Measurements from ENCODE around the gene YES1. TPM values are rescaled to one million over a fixed set of nuclear protein-coding genes. Genes with fewer than 3 reads are reported as not detected.

The YES1 gene
- total and polyA plus RNA-seq, 2 of the 13 experiments (the other 11 are each of a cell fraction or from before 2014, with no cell fraction given) = 17.2 to 70.8 TPM

GRCh38 chr18:711657-712400 is 100.2 kb downstream of the YES1 start (continued):
- TF ChIP-seq AFF4 (CRISPR knock-in tag; IDR thresholded peaks at IDR 0.05) (no peak), ZFY (CRISPR knock-in tag; IDR thresholded peaks at IDR 0.05) (no peak), MLLT10 (CRISPR knock-in tag; IDR thresholded peaks at IDR 0.05) (no peak), SP4 (CRISPR knock-in tag; IDR thresholded peaks at IDR 0.05) (no peak), TBP (CRISPR knock-in tag; IDR thresholded peaks at IDR 0.05) (no peak), PRDM4 (CRISPR knock-in tag; IDR thresholded peaks at IDR 0.05; ENCODE audit: borderline replicate concordance) (no peak), MXI1 (IDR thresholded peaks at IDR 0.05; ENCODE audit: borderline replicate concordance, low read depth, low read length) (no peak), HOXA7 (CRISPR knock-in tag; IDR thresholded peaks at IDR 0.05) (0 out of 2 replicates have a peak, but pooled peaks have one; percentile 35), ZNF558 (CRISPR knock-in tag; IDR thresholded peaks at IDR 0.05; ENCODE audit: borderline replicate concordance) (0 out of 2 replicates have a peak, but pooled peaks have one; percentile 12), MAX (IDR thresholded peaks at IDR 0.05) (peak; percentile 55; the same call in 1 of the 2 replicates), ZNF597 (CRISPR knock-in tag; IDR thresholded peaks at IDR 0.05) (no peak), ZNF589 (CRISPR knock-in tag; conservative IDR thresholded peaks at IDR 0.05) (no peak), ASH2L (IDR thresholded peaks at IDR 0.05; ENCODE audit: insufficient read length, low read depth, low read length) (peak; percentile 70), CBFB (CRISPR knock-in tag; IDR thresholded peaks at IDR 0.05) (no peak), HNF1B (CRISPR knock-in tag; IDR thresholded peaks at IDR 0.05) (no peak), MBD4 (IDR thresholded peaks at IDR 0.05; ENCODE audit: borderline replicate concordance, low read length) (no peak), POGK (CRISPR knock-in tag; conservative IDR thresholded peaks at IDR 0.05) (no peak), NCOA2 (CRISPR knock-in tag; IDR thresholded peaks at IDR 0.05) (no peak)

All from HepG2 (cell line).